ENCODE measurements around the gene AP4E1. TPM values are rescaled to one million over a fixed set of nuclear protein-coding genes. Genes with fewer than 3 reads are reported as not detected.

The AP4E1 gene
- total RNA-seq, 1 experiment from 2014 or later = 10.1 TPM

DNA sequence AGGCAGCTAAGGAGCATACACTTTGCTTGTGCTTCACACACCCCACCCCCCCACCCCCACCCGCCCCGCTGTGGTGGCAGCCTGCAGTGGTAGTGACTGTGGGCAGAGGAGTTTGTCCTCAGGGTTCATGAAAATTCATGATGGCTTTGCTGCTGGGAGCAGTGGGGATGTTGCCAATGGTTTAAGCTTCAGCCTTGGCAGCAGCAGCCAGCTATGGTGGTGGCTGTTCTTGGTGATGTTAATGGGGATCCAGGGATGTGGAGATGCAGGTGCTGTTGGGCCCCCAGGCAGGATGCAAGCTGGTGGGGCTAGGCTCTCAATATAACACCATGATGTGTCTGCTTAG, 130.5 kb downstream of the AP4E1 start:
- ChIA-PET RAD21 (ENCODE audit: low non-redundant PET in 1 of 2, low total read pairs in 2 of 2, uncharacterized antibody in 2 of 2, unreplicated experiment in 2 of 2) (no interaction called here), POLR2A (no interaction called here), CTCF (no interaction called here)
- Histone ChIP-seq H3K4me2 (ENCODE audit: low read length) (no peak overlapping the region), H3K36me3 (ENCODE audit: control insufficient read depth in 1 of 2, insufficient read depth in 2 of 2, low read length in 2 of 2) (no peaks in the 10 kb centered on the region), H3K27ac (ENCODE audit: low read depth, low read length) (no peak overlapping the region), H3K4me1 (ENCODE audit: control insufficient read depth in 1 of 2, insufficient read depth in 2 of 2, low read length in 2 of 2) (peaks cover 9 to 11% of the 10 kb centered on the region in 2 experiments), H3K79me2 (ENCODE audit: insufficient read depth, low read length) (peaks cover 26% of the 10 kb centered on the region), H3K9me3 (ENCODE audit: control insufficient read depth in 1 of 2, insufficient read depth in 1 of 2, low read depth in 1 of 2, low read length in 2 of 2) (no peaks in the 10 kb centered on the region), H4K20me1 (ENCODE audit: insufficient read depth) (no peaks in the 10 kb centered on the region), H2AFZ (ENCODE audit: low read depth, low read length, poor library complexity, severe bottlenecking) (no peak overlapping the region), H3K4me3 (replicated peaks in 1 of 2; ENCODE audit: low read depth in 1 of 2, low read length in 2 of 2) (no peak overlapping the region), H3K9ac (ENCODE audit: low read length) (no peak overlapping the region), H3K9me2 (ENCODE audit: insufficient read depth) (0 out of 2 replicates have a peak, but pooled peaks cover 3% of the 10 kb centered on the region), H3K27me3 (ENCODE audit: insufficient read depth, low read length) (no peaks in the 10 kb centered on the region)
- ATAC-seq (no peak), DNase-seq (ENCODE audit: low read depth, low spot score) (no peak)
- BruUV-seq (replicated peaks) = no TSS peak
- intact Hi-C loops (cut with micrococcal nuclease) = no loop called here
- TF ChIP-seq FOSL1 (IDR thresholded peaks at IDR 0.05; ENCODE audit: low read depth) (no peak), ZFX (IDR thresholded peaks at IDR 0.05) (no peak), RAD21 (IDR thresholded peaks at IDR 0.05; ENCODE audit: low read depth) (no peak), EZH2 (IDR thresholded peaks at IDR 0.05) (no peak), EZH2phosphoT487 (IDR thresholded peaks at IDR 0.05; ENCODE audit: borderline replicate concordance) (no peak)

DNA sequence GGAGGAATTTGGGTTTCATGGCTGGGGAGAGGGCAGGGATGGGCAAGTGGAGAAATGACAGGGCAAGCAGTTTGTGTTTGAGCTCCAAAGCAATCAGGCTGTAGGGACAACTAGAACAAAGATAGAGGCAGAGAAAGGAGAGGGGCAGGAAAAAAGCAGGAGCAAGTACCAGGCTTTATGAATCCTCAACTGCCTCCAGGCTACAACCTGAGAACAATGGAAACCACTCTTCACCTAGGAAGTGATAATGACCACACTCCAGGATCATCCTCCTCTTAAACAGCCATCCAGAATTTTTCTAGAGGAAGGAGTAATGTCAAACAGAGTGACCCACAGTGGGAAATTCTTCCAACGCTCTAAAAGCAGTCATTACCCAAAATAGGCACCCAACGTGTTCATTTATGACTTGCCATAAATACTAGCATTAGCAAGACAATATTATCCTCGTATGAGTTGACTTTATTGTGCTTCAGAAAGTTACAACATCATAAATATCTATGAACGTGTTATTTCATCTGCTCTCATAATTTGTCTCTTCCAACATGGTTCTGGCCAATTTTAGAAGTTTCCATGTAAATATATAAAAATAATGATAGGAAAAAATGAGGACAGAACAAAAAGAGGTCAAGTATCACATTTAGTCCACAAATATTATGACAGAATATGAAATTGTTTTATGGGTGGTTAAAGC, 135.7 kb downstream of the AP4E1 start:
- Histone ChIP-seq H3K9me3 (ENCODE audit: control insufficient read depth in 1 of 2, insufficient read depth in 1 of 2, low read depth in 1 of 2, low read length in 2 of 2) (no peaks in the 10 kb centered on the region), H3K4me3 (replicated peaks in 1 of 2; ENCODE audit: low read depth in 1 of 2, low read length in 2 of 2) (no peak overlapping the region), H3K27me3 (ENCODE audit: insufficient read depth, low read length) (no peaks in the 10 kb centered on the region), H3K27ac (ENCODE audit: low read depth, low read length) (no peak overlapping the region), H3K79me2 (ENCODE audit: insufficient read depth, low read length) (peaks cover 13% of the 10 kb centered on the region), H2AFZ (ENCODE audit: low read depth, low read length, poor library complexity, severe bottlenecking) (no peak overlapping the region), H3K36me3 (ENCODE audit: control insufficient read depth in 1 of 2, insufficient read depth in 2 of 2, low read length in 2 of 2) (no peaks in the 10 kb centered on the region), H3K4me2 (ENCODE audit: low read length) (no peak overlapping the region), H3K9me2 (ENCODE audit: insufficient read depth) (0 out of 2 replicates have a peak, but pooled peaks cover 3% of the 10 kb centered on the region), H3K4me1 (ENCODE audit: control insufficient read depth in 1 of 2, insufficient read depth in 2 of 2, low read length in 2 of 2) (peaks cover 7 to 10% of the 10 kb centered on the region in 2 experiments; a peak in 3 of 4 replicates), H3K9ac (ENCODE audit: low read length) (no peak overlapping the region), H4K20me1 (ENCODE audit: insufficient read depth) (no peaks in the 10 kb centered on the region)
- ATAC-seq (no peak), DNase-seq (ENCODE audit: low read depth, low spot score) (no peak)
- ChIA-PET RAD21 (ENCODE audit: low non-redundant PET in 1 of 2, low total read pairs in 2 of 2, uncharacterized antibody in 2 of 2, unreplicated experiment in 2 of 2) (no interaction called here), CTCF (no interaction called here), POLR2A (no interaction called here)
- no TSS peak for BruUV-seq (replicated peaks)
- intact Hi-C loops (cut with micrococcal nuclease) = no loop called here
- no peak for TF ChIP-seq EZH2phosphoT487 (IDR thresholded peaks at IDR 0.05; ENCODE audit: borderline replicate concordance)
- TF ChIP-seq REST (IDR thresholded peaks at IDR 0.05; ENCODE audit: low read depth) = no peak
